HEK293 (cell line): ENCODE results near the gene ASB4.

Source experiments
- CTCF ChIA-PET: fragments of 350-600 bp; formaldehyde crosslinking; extraction: SDS; loops from one replicate; lab custom pipeline; 2021; ENCODE audit warnings: antibody characterized with exemption; lab: Yijun Ruan, JAX
- POLR2A ChIA-PET: fragments of 300-600 bp; formaldehyde crosslinking; extraction: SDS; loops from one replicate; lab custom pipeline; 2020; ENCODE audit warnings: antibody characterized with exemption, inconsistent platforms; lab: Yijun Ruan, JAX
- H3K27ac ChIP-seq: fragments of 200-500 bp; sonication (Bioruptor generic); 2 replicates; pipeline ENCODE4 v1.5.1; 2014; ENCODE audit warnings: low read depth, low read length, control low read depth, inconsistent platforms; ENCODE audit errors: extremely low read depth
- H3K36me3 ChIP-seq, 2 experiments: fragments of 200-500 bp in 1 of 2; sonication (Bioruptor generic) in 1 of 2; 1 replicate in 1 of 2; 2 replicates in 1 of 2; pipeline ENCODE4 v1.5.1; 2014 to 2017; ENCODE audit warnings: inconsistent platforms in 2 of 2, low read length in 2 of 2; ENCODE audit not compliant: control insufficient read depth in 2 of 2, insufficient read depth in 1 of 2
- H3K4me1 ChIP-seq: fragments of 200-500 bp; sonication (Bioruptor generic); 2 replicates; pipeline ENCODE4 v1.5.1; 2014; ENCODE audit warnings: mild to moderate bottlenecking, low read length, inconsistent platforms; ENCODE audit not compliant: control insufficient read depth, insufficient read depth
- H3K4me3 ChIP-seq: 2 replicates; pipeline ENCODE4 v1.5.1; 2011; ENCODE audit warnings: low read depth, mild to moderate bottlenecking, control low read depth, low read length, moderate library complexity
- H3K9me3 ChIP-seq: fragments of 200-500 bp; sonication (Bioruptor generic); 2 replicates; pipeline ENCODE4 v1.5.1; 2014; ENCODE audit warnings: low read depth, low read length, inconsistent platforms; ENCODE audit not compliant: control insufficient read depth, insufficient read depth
- HOXA7 ChIP-seq: sonication (generic); formaldehyde crosslinking; IDR thresholded peaks from 2 replicates; pipeline ENCODE4 v1.8.1; 2022; ENCODE audit warnings: missing genetic modification reagents, borderline replicate concordance
- HOXD13 ChIP-seq: sonication (generic); formaldehyde crosslinking; IDR thresholded peaks from 2 replicates; pipeline ENCODE4 v1.8.0; 2022; ENCODE audit warnings: missing genetic modification reagents, borderline replicate concordance
- KLF10 ChIP-seq: fragments of 450-650 bp; IDR thresholded peaks from 2 replicates; pipeline ENCODE4 v1.5.1; 2018; ENCODE audit warnings: missing biosample characterization, mild to moderate bottlenecking, missing genetic modification characterization
- RBAK ChIP-seq: fragments of 450-650 bp; formaldehyde crosslinking; IDR thresholded peaks from 2 replicates; pipeline ENCODE4 v1.5.1; 2016; ENCODE audit warnings: missing biosample characterization, missing genetic modification characterization
- ZBTB8A ChIP-seq: fragments of 450-650 bp; formaldehyde crosslinking; IDR thresholded peaks from 2 replicates; pipeline ENCODE4 v1.5.1; 2016; ENCODE audit warnings: missing biosample characterization, missing genetic modification characterization
- ZFHX2 ChIP-seq: fragments of 450-650 bp; formaldehyde crosslinking; conservative IDR thresholded peaks from 2 replicates; pipeline ENCODE4 v1.5.1; 2016; ENCODE audit warnings: missing biosample characterization, missing genetic modification characterization
- ZNF112 ChIP-seq: fragments of 450-650 bp; formaldehyde crosslinking; IDR thresholded peaks from 2 replicates; pipeline ENCODE4 v1.5.0; 2017; ENCODE audit warnings: missing biosample characterization, missing genetic modification characterization
- ZNF140 ChIP-seq: fragments of 450-650 bp; formaldehyde crosslinking; IDR thresholded peaks from 2 replicates; pipeline ENCODE4 v1.5.1; 2016; ENCODE audit warnings: missing biosample characterization, missing genetic modification characterization
- ZNF16 ChIP-seq: fragments of 450-650 bp; formaldehyde crosslinking; IDR thresholded peaks from 2 replicates; pipeline ENCODE4 v1.5.1; 2016; ENCODE audit warnings: low read depth, missing biosample characterization, missing genetic modification characterization
- ZNF221 ChIP-seq: fragments of 450-650 bp; formaldehyde crosslinking; IDR thresholded peaks from 2 replicates; pipeline ENCODE4 v1.5.1; 2017; ENCODE audit warnings: missing biosample characterization, missing genetic modification characterization, borderline replicate concordance
- ZNF223 ChIP-seq: fragments of 450-650 bp; formaldehyde crosslinking; IDR thresholded peaks from 2 replicates; pipeline ENCODE4 v1.5.1; 2016; ENCODE audit warnings: missing biosample characterization, missing genetic modification characterization
- ZNF302 ChIP-seq: fragments of 450-650 bp; formaldehyde crosslinking; IDR thresholded peaks from 2 replicates; pipeline ENCODE4 v1.5.1; 2016; ENCODE audit warnings: missing biosample characterization, missing genetic modification characterization, low read depth
- ZNF350 ChIP-seq: fragments of 450-650 bp; formaldehyde crosslinking; IDR thresholded peaks from 2 replicates; pipeline ENCODE4 v1.5.0; 2017; ENCODE audit warnings: missing biosample characterization, mild to moderate bottlenecking, missing genetic modification characterization
- ZNF433 ChIP-seq: fragments of 450-650 bp; formaldehyde crosslinking; IDR thresholded peaks from 2 replicates; pipeline ENCODE4 v1.5.1; 2016; ENCODE audit warnings: missing biosample characterization, missing genetic modification characterization, low read depth
- ZNF501 ChIP-seq: fragments of 450-650 bp; formaldehyde crosslinking; IDR thresholded peaks from 2 replicates; pipeline ENCODE4 v1.5.1; 2016; ENCODE audit warnings: missing biosample characterization, missing genetic modification characterization
- ZNF521 ChIP-seq: fragments of 450-650 bp; formaldehyde crosslinking; IDR thresholded peaks from 2 replicates; pipeline ENCODE4 v1.5.1; 2017; ENCODE audit warnings: missing biosample characterization, mild to moderate bottlenecking, missing genetic modification characterization
- ZNF623 ChIP-seq: fragments of 450-650 bp; formaldehyde crosslinking; IDR thresholded peaks from 2 replicates; pipeline ENCODE4 v1.5.1; 2016; ENCODE audit warnings: missing biosample characterization, missing genetic modification characterization
- ZNF670 ChIP-seq: fragments of 450-650 bp; formaldehyde crosslinking; IDR thresholded peaks from 2 replicates; pipeline ENCODE4 v1.5.1; 2016; ENCODE audit warnings: missing biosample characterization, missing genetic modification characterization, low read depth
- ZNF701 ChIP-seq: fragments of 450-650 bp; formaldehyde crosslinking; IDR thresholded peaks from 2 replicates; pipeline ENCODE4 v1.5.1; 2016; ENCODE audit warnings: missing biosample characterization, missing genetic modification characterization
- TF ChIP-seq, protein P1 (sequence below): fragments of 450-650 bp; formaldehyde crosslinking; IDR thresholded peaks from 2 replicates; pipeline ENCODE4 v1.5.1; 2017; ENCODE audit warnings: missing biosample characterization, missing genetic modification characterization
- TF ChIP-seq, protein P2 (sequence below): fragments of 450-650 bp; formaldehyde crosslinking; IDR thresholded peaks from 2 replicates; pipeline ENCODE4; 2016; ENCODE audit warnings: missing biosample characterization, missing genetic modification characterization
- TF ChIP-seq, protein P3 (sequence below): fragments of 450-650 bp; formaldehyde crosslinking; IDR thresholded peaks from 2 replicates; pipeline ENCODE4 v1.5.1; 2017; ENCODE audit warnings: missing biosample characterization, missing genetic modification characterization
- TF ChIP-seq, protein P4 (sequence below): fragments of 450-650 bp; formaldehyde crosslinking; IDR thresholded peaks from 2 replicates; pipeline ENCODE4 v1.5.1; 2017; ENCODE audit warnings: missing biosample characterization, mild to moderate bottlenecking, missing genetic modification characterization, moderate library complexity

Gene ASB4

DNA sequence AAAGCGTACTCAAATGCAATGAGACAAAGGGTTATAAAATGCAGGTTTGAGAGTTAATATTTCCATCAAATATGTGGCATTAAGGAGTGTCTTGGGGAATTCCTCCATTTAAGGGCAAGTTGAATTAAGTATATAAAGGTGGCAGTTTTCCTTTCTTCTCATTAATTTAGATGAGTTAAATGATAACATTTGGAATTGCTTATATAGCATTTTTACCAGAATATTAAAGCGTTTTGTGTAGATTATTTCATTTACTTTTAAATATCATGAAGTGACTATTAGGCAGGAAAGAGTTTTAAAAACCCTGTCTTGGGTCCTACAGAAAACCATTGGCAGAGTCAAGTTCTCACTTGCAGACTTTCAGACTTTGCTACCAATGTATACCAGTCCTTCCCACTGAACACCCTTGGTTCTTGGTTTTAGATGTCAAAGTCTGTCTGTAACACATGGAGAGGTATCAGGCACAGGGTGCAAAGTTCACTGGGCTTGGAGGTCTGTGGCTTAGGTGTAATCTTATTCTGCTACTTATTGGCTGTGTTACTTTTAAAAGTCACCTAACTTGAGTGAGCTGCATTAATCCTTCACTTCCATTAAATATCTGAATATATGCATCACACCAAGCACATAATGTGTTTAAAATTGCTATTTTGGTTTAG lies 51.0 kb downstream of the ASB4 start:
- TF ChIP-seq ZFHX2 (tag by site-specific recombination) (no peak), ZNF701 (tag by site-specific recombination) (no peak), HOXA7 (CRISPR knock-in tag) (no peak), ZNF521 (tag by site-specific recombination) (no peak), ZNF350 (tag by site-specific recombination) (no peak), ZNF140 (tag by site-specific recombination) (no peak), ZNF670 (tag by site-specific recombination) (no peak), ZNF221 (tag by site-specific recombination) (no peak), KLF10 (no peak), HOXD13 (CRISPR knock-in tag) (no peak), RBAK (no peak), ZNF433 (tag by site-specific recombination) (no peak), ZNF223 (no peak), ZNF501 (no peak)
- TF ChIP-seq, protein P1, sequence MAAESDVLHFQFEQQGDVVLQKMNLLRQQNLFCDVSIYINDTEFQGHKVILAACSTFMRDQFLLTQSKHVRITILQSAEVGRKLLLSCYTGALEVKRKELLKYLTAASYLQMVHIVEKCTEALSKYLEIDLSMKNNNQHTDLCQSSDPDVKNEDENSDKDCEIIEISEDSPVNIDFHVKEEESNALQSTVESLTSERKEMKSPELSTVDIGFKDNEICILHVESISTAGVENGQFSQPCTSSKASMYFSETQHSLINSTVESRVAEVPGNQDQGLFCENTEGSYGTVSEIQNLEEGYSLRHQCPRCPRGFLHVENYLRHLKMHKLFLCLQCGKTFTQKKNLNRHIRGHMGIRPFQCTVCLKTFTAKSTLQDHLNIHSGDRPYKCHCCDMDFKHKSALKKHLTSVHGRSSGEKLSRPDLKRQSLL = no peak
- TF ChIP-seq, protein P2, sequence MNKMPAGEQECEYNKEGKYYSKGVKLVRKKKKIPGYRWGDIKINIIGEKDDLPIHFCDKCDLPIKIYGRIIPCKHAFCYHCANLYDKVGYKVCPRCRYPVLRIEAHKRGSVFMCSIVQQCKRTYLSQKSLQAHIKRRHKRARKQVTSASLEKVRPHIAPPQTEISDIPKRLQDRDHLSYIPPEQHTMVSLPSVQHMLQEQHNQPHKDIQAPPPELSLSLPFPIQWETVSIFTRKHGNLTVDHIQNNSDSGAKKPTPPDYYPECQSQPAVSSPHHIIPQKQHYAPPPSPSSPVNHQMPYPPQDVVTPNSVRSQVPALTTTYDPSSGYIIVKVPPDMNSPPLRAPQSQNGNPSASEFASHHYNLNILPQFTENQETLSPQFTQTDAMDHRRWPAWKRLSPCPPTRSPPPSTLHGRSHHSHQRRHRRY (tag by site-specific recombination) = no peak
- CTCF ChIA-PET = interaction anchor here (1.2 to 12.5 kb wide), 4 partner anchors 9 to 154 kb away, joined by 5 to 87 read pairs (median 6); no protein-coding TSS in a partner anchor
- H3K36me3 ChIP-seq = no peaks in the 10 kb centered on the region
- POLR2A ChIA-PET = no interaction called here
- no peak overlapping the region for H3K4me3 ChIP-seq
- H3K4me1 ChIP-seq = no peaks in the 10 kb centered on the region
- H3K9me3 ChIP-seq = no peaks in the 10 kb centered on the region
- H3K27ac ChIP-seq = no peak overlapping the region

DNA sequence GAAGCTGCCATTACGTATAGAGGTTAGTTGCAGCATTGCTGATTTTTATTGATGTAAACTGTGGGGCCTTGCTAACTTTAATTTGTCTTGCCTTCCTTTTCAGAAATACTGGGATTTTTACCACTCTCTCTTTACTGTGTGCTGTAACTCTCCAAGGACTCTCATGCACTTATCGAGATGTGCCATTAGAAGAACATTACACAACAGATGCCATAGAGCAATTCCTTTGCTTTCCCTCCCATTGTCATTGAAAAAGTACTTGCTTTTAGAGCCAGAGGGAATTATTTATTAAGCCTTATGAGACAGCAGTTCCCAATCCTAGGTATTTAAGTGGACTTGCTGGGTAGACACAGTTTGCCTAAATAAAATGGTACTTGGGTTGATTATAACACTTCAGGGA lies 51.7 kb downstream of the ASB4 start:
- Histone ChIP-seq H3K9me3 (no peaks in the 10 kb centered on the region), H3K36me3 (no peaks in the 10 kb centered on the region), H3K27ac (no peak overlapping the region), H3K4me1 (no peaks in the 10 kb centered on the region), H3K4me3 (no peak overlapping the region)
- TF ChIP-seq ZNF112 = no peak
- TF ChIP-seq ZNF623 (tag by site-specific recombination) = no peak
- TF ChIP-seq ZNF221 (tag by site-specific recombination) = no peak
- TF ChIP-seq, protein P3, sequence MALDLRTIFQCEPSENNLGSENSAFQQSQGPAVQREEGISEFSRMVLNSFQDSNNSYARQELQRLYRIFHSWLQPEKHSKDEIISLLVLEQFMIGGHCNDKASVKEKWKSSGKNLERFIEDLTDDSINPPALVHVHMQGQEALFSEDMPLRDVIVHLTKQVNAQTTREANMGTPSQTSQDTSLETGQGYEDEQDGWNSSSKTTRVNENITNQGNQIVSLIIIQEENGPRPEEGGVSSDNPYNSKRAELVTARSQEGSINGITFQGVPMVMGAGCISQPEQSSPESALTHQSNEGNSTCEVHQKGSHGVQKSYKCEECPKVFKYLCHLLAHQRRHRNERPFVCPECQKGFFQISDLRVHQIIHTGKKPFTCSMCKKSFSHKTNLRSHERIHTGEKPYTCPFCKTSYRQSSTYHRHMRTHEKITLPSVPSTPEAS (tag by site-specific recombination) = no peak
- TF ChIP-seq, protein P4, sequence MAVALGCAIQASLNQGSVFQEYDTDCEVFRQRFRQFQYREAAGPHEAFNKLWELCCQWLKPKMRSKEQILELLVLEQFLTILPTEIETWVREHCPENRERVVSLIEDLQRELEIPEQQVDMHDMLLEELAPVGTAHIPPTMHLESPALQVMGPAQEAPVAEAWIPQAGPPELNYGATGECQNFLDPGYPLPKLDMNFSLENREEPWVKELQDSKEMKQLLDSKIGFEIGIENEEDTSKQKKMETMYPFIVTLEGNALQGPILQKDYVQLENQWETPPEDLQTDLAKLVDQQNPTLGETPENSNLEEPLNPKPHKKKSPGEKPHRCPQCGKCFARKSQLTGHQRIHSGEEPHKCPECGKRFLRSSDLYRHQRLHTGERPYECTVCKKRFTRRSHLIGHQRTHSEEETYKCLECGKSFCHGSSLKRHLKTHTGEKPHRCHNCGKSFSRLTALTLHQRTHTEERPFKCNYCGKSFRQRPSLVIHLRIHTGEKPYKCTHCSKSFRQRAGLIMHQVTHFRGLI (tag by site-specific recombination) = no peak
- no peak for TF ChIP-seq ZNF302 (tag by site-specific recombination)
- no peak for TF ChIP-seq ZNF16 (tag by site-specific recombination)
- no peak for TF ChIP-seq ZBTB8A (tag by site-specific recombination)
- ChIA-PET CTCF (interaction anchor here (0.6 to 12.5 kb wide), 2 partner anchors 9 to 148 kb away, joined by 3 to 87 read pairs; no protein-coding TSS in a partner anchor), POLR2A (no interaction called here)
